ENCODE results near the gene CMC1. TPM values are rescaled to one million over a fixed set of nuclear protein-coding genes. Genes with fewer than 3 reads are reported as not detected.

Gene CMC1
- polyA plus RNA-seq, 3 donors: 13.2 to 43.9 (median 40.5) TPM

- no peaks in the 10 kb centered on the region for H3K79me2 ChIP-seq (ENCODE audit: insufficient read depth, low read length)
- no peaks in the 10 kb centered on the region for H3K27me3 Mint-ChIP-seq (ENCODE audit: low read depth in 3 of 3)
- peaks cover 4 to 10% of the 10 kb centered on the region in 2 donors for H3K4me1 ChIP-seq (ENCODE audit: control insufficient read depth in 1 of 2, insufficient read depth in 2 of 2, low read length in 2 of 2)
- peaks cover 57 to 59% of the 10 kb centered on the region in 2 donors for H3K36me3 Mint-ChIP-seq
- intact Hi-C loops (cut with micrococcal nuclease): loop anchor here in 1 of 2 donors (5.0 kb wide), 1 partner anchor 614 kb away; no protein-coding TSS in a partner anchor
- H3K36me3 ChIP-seq (replicated peaks in 1 of 2; ENCODE audit: control insufficient read depth in 1 of 2, insufficient read depth in 2 of 2, low read length in 2 of 2): peaks cover 77 to 84% of the 10 kb centered on the region in 2 donors
- DNase-seq: peak in 2 of 3 donors; percentile 26 to 30
- TF ChIP-seq, protein P1, sequence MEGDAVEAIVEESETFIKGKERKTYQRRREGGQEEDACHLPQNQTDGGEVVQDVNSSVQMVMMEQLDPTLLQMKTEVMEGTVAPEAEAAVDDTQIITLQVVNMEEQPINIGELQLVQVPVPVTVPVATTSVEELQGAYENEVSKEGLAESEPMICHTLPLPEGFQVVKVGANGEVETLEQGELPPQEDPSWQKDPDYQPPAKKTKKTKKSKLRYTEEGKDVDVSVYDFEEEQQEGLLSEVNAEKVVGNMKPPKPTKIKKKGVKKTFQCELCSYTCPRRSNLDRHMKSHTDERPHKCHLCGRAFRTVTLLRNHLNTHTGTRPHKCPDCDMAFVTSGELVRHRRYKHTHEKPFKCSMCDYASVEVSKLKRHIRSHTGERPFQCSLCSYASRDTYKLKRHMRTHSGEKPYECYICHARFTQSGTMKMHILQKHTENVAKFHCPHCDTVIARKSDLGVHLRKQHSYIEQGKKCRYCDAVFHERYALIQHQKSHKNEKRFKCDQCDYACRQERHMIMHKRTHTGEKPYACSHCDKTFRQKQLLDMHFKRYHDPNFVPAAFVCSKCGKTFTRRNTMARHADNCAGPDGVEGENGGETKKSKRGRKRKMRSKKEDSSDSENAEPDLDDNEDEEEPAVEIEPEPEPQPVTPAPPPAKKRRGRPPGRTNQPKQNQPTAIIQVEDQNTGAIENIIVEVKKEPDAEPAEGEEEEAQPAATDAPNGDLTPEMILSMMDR (IDR thresholded peaks at IDR 0.05): no peak
- no peak overlapping the region for H3K9ac ChIP-seq (ENCODE audit: insufficient read depth, low read length, poor library complexity, severe bottlenecking)
- no peaks in the 10 kb centered on the region for H3K9me3 ChIP-seq (replicated peaks in 1 of 2; ENCODE audit: control insufficient read depth in 1 of 2, insufficient read depth in 1 of 2, low read length in 2 of 2)
- no peaks in the 10 kb centered on the region for H3K27me3 ChIP-seq (ENCODE audit: control insufficient read depth in 2 of 2, insufficient read depth in 2 of 2, low read length in 2 of 2)
- peak overlapping the region; percentile 9 for H3K4me2 ChIP-seq (replicated peaks; ENCODE audit: extremely low read depth, low read length, poor library complexity, severe bottlenecking)
- no peak overlapping the region for H3K4me3 Mint-ChIP-seq
- peaks cover 5% of the 10 kb centered on the region for H4K20me1 ChIP-seq (ENCODE audit: insufficient read depth, low read length)
- 60% methylated on average over 1 of the region's 2 CpGs for WGBS (ENCODE audit: insufficient coverage)
- peaks cover 6% of the 10 kb centered on the region for H3K4me1 Mint-ChIP-seq
- H3K27ac ChIP-seq (ENCODE audit: low read depth in 1 of 2, low read length in 2 of 2): peak overlapping the region in 1 of 2 donors; percentile 36
- no peak overlapping the region for H3K27ac Mint-ChIP-seq
- H3K4me3 ChIP-seq (replicated peaks in 1 of 3; ENCODE audit: low read depth in 2 of 3, low read length in 3 of 3): no peak overlapping the region
- H3K9me3 Mint-ChIP-seq: no peaks in the 10 kb centered on the region
- no peak overlapping the region for H2AFZ ChIP-seq (ENCODE audit: insufficient read depth, low read depth, low read length, poor library complexity, severe bottlenecking)
Observed at GRCh38 chr3:28326458-28326926, 85.1 kb downstream of the CMC1 start.

DNA sequence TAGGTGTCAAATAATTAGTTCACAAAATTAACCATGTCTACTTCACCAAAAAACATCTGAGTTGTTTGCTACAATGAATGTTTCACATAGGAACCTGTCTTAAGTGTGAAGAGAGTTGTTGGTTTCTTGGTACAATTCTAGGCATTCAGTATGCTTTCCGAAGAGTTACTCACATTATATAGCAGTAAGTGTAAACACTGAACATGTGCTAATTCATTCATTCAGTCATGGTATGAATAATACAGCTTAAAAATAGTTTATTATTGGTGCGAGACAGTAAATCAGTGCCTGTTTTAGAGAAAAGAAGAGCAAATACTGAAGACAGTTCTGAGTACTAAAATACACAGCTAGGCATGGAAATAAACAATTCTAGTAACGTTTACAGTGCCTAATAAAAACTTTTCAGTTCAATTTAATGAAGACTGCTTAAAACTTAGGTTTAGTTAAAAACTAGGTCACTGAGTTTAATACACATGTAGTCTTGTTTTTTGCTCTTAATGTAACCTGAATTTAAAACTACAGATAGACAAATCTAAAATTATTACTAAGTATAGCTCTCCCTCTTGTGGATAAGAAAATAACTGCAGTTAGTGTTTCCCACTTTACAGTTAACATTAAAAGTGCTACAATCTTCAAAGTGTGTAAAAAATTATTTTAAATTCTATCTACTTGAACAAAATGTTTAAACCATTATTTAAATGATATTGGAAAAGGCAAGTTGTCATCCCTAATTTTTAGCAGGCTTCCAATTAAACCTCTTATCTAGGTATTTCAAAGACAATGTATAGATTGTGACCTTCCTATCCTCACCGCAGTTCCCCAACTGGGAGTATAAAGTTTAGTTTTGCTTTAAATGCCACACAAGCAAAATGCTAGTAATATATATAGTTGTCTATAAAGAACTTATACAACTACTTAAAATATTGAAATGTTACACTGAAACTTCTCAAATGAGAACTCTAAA lies 87.1 kb downstream of the CMC1 start:
- peaks cover 6% of the 10 kb centered on the region for H3K4me1 Mint-ChIP-seq
- H2AFZ ChIP-seq (ENCODE audit: insufficient read depth, low read depth, low read length, poor library complexity, severe bottlenecking): no peak overlapping the region
- peaks cover 53 to 58% of the 10 kb centered on the region in 2 donors for H3K36me3 Mint-ChIP-seq
- no peaks in the 10 kb centered on the region for H3K27me3 ChIP-seq (ENCODE audit: control insufficient read depth in 2 of 2, insufficient read depth in 2 of 2, low read length in 2 of 2)
- H3K27ac Mint-ChIP-seq: no peak overlapping the region
- H3K79me2 ChIP-seq (ENCODE audit: insufficient read depth, low read length): no peaks in the 10 kb centered on the region
- H3K4me3 ChIP-seq (replicated peaks in 1 of 3; ENCODE audit: low read depth in 2 of 3, low read length in 3 of 3): no peak overlapping the region
- H3K27me3 Mint-ChIP-seq (ENCODE audit: low read depth in 3 of 3): no peaks in the 10 kb centered on the region
- peaks cover 4 to 10% of the 10 kb centered on the region in 2 donors for H3K4me1 ChIP-seq (ENCODE audit: control insufficient read depth in 1 of 2, insufficient read depth in 2 of 2, low read length in 2 of 2)
- no peaks in the 10 kb centered on the region for H3K9me3 Mint-ChIP-seq
- H3K4me3 Mint-ChIP-seq: no peak overlapping the region
- no CpG with 5 or more reads among the region's 4 CpGs for WGBS (ENCODE audit: insufficient coverage)
- TF ChIP-seq, protein P1 (IDR thresholded peaks at IDR 0.05): peak; percentile 86
- peak in 2 of 3 donors; percentile 14 to 54 for DNase-seq
- no peak overlapping the region for H3K4me2 ChIP-seq (replicated peaks; ENCODE audit: extremely low read depth, low read length, poor library complexity, severe bottlenecking)
- H3K27ac ChIP-seq (ENCODE audit: low read depth in 1 of 2, low read length in 2 of 2): no peak overlapping the region
- peaks cover 73 to 84% of the 10 kb centered on the region in 2 donors for H3K36me3 ChIP-seq (replicated peaks in 1 of 2; ENCODE audit: control insufficient read depth in 1 of 2, insufficient read depth in 2 of 2, low read length in 2 of 2)
- peaks cover 5% of the 10 kb centered on the region for H4K20me1 ChIP-seq (ENCODE audit: insufficient read depth, low read length)
- no peaks in the 10 kb centered on the region for H3K9me3 ChIP-seq (replicated peaks in 1 of 2; ENCODE audit: control insufficient read depth in 1 of 2, insufficient read depth in 1 of 2, low read length in 2 of 2)
- no peak overlapping the region for H3K9ac ChIP-seq (ENCODE audit: insufficient read depth, low read length, poor library complexity, severe bottlenecking)
- intact Hi-C loops (cut with micrococcal nuclease): loop anchor here in 1 of 2 donors (5.0 kb wide), 1 partner anchor 616 kb away; no protein-coding TSS in a partner anchor
